HepG2 (cell line): ENCODE measurements around the gene SMCO1.

Experiments
- FOXP1 ChIP-seq, 2 experiments: fragments of 450-650 bp in 1 of 2; IDR thresholded peaks; 2 replicates each; pipeline ENCODE4 v1.6.1; 2017 to 2018; ENCODE audit warnings: antibody characterized with exemption in 1 of 2
- KIAA2018 ChIP-seq: sonication (generic); formaldehyde crosslinking; IDR thresholded peaks from 2 replicates; pipeline ENCODE4 v1.5.0; 2020; ENCODE audit warnings: mild to moderate bottlenecking, missing genetic modification reagents, borderline replicate concordance
- TBX2 ChIP-seq: sonication (generic); formaldehyde crosslinking; IDR thresholded peaks from 2 replicates; pipeline ENCODE4 v1.5.0; 2020; ENCODE audit warnings: missing genetic modification reagents, mild to moderate bottlenecking, borderline replicate concordance
- TERF1 ChIP-seq: sonication (generic); formaldehyde crosslinking; IDR thresholded peaks from 2 replicates; pipeline ENCODE4 v1.8.0; 2022; ENCODE audit warnings: mild to moderate bottlenecking, missing genetic modification reagents, moderate library complexity

- TF ChIP-seq FOXP1 (IDR thresholded peaks at IDR 0.05) (no peak), FOXP1 (CRISPR knock-in tag; IDR thresholded peaks at IDR 0.05) (no peak), TBX2 (CRISPR knock-in tag) (no peak), KIAA2018 (CRISPR knock-in tag) (no peak), TERF1 (CRISPR knock-in tag) (no peak)
Observed at GRCh38 chr3:196552253-196552652, 37.1 kb upstream of the SMCO1 start.
